Umbilical cord (tissue), 2 donors: Measurements from ENCODE around the gene LSM4. TPM values are rescaled to one million over a fixed set of nuclear protein-coding genes. Genes with fewer than 3 reads are reported as not detected.
"Not testable (repeated sequence)": the region's sequence is repeated elsewhere in the genome, so short reads cannot be mapped to it uniquely, and the experiment has no call there.

Experiments used
- DNase-seq: peaks from one replicate; pipeline ENCODE4 v3.0.0-alpha.2; 2015; ENCODE audit warnings: low spot score
- total RNA-seq: library from RNA; depleted of rRNA; stranded (reverse); fragments of >200 nt; gene quantifications from one replicate; pipeline ENCODE4 v1.2.3, GENCODE V29; 2014; ENCODE audit warnings: low replicate concordance; ENCODE audit not compliant: insufficient read depth

The LSM4 gene
- total RNA-seq, 1 donor from 2014 or later: 37.6 TPM

GRCh38 chr19:18340990-18341868 is 18.4 kb upstream of the LSM4 start:
- DNase-seq: no peak

GRCh38 chr19:18340190-18340989 is 17.5 kb upstream of the LSM4 start, which contains the start of gene PGPEP1:
Gene PGPEP1 (plus strand): TSS chr19:18340598. CDS start chr19:18340682, 84 bp downstream.
- DNase-seq: peak; percentile 61

GRCh38 chr19:18339723-18340122 is 16.8 kb upstream of the LSM4 start:
- DNase-seq: no peak

- no peak for DNase-seq
Observed at GRCh38 chr19:18338541-18338940, 15.7 kb upstream of the LSM4 start.

- DNase-seq: no peak
Observed at GRCh38 chr19:18336121-18336520, 13.2 kb upstream of the LSM4 start.

GRCh38 chr19:18333680-18334079 is 10.8 kb upstream of the LSM4 start:
- peak; percentile 24 for DNase-seq

GRCh38 chr19:18332917-18333530 is 10.1 kb upstream of the LSM4 start:
- no peak for DNase-seq

GRCh38 chr19:18330868-18331267 is 8.0 kb upstream of the LSM4 start:
- no peak for DNase-seq

- no peak for DNase-seq
Observed at GRCh38 chr19:18329035-18329376, 6.1 kb upstream of the LSM4 start.

- peak; percentile 99 for DNase-seq
Observed at GRCh38 chr19:18328340-18329034, 5.6 kb upstream of the LSM4 start.

- DNase-seq: no peak
Observed at GRCh38 chr19:18326772-18327171, 3.9 kb upstream of the LSM4 start.

GRCh38 chr19:18324373-18324731 is 1.5 kb upstream of the LSM4 start:
- DNase-seq: not testable (repeated sequence)

GRCh38 chr19:18322318-18322758 is 538 bp downstream of the LSM4 start:
- DNase-seq: peak; percentile 81

GRCh38 chr19:18321734-18322102 is 1.2 kb downstream of the LSM4 start:
- DNase-seq: peak; percentile 94

GRCh38 chr19:18320865-18321733 is 1.8 kb downstream of the LSM4 start:
- DNase-seq: peak; percentile 36

- no peak for DNase-seq
Observed at GRCh38 chr19:18319591-18320135, 3.2 kb downstream of the LSM4 start.

- peak; percentile 41 for DNase-seq
Observed at GRCh38 chr19:18317961-18318800, 4.7 kb downstream of the LSM4 start.

- DNase-seq: no peak
Observed at GRCh38 chr19:18313398-18313797, 9.5 kb downstream of the LSM4 start.

- no peak for DNase-seq
Observed at GRCh38 chr19:18312092-18312534, 10.8 kb downstream of the LSM4 start.
